Measurements from ENCODE around the gene CAV3. TPM values are rescaled to one million over a fixed set of nuclear protein-coding genes. Genes with fewer than 3 reads are reported as not detected.

Gene CAV3
- total and polyA plus RNA-seq, 2 donors (not counting 3 experiments of a cell fraction or from before 2014, with no cell fraction given) = not detected

GRCh38 chr3:8702560-8702959 is 31.0 kb upstream of the CAV3 start:
- peak; percentile 38 to 40 for TF ChIP-seq CTCF (IDR thresholded peaks at IDR 0.05; ENCODE audit: extremely low read depth in 1 of 2, insufficient read depth in 1 of 2, low read depth in 1 of 2, low read length in 2 of 2)
- no peak for TF ChIP-seq POLR2AphosphoS5 (IDR thresholded peaks at IDR 0.05; ENCODE audit: insufficient read depth, low read depth, low read length)
- H3K9ac ChIP-seq (replicated peaks; ENCODE audit: extremely low read depth, insufficient read depth, low read length) = no peak overlapping the region
- ChIA-PET CTCF (interaction anchor here (1.4 kb wide), 1 partner anchor 67 kb away, joined by 5 read pairs; the partner anchor contains the start of gene OXTR), POLR2A (no interaction called here)
- H4K20me1 ChIP-seq (replicated peaks; ENCODE audit: control insufficient read depth, extremely low read depth, insufficient read depth, low read length) = no peaks in the 10 kb centered on the region
- DNase-seq (ENCODE audit: low read depth, low spot score) (no peak), FAIRE-seq (peak; percentile 55)
- dilution Hi-C loops (cut with MboI; ENCODE audit: extremely low pct_ligation_motif_present, low sequenced_read_pairs) = no loop called here
- no peaks in the 10 kb centered on the region for H3K79me2 ChIP-seq (ENCODE audit: control insufficient read depth, insufficient read depth, low read length)
- intact Hi-C loops (cut with micrococcal nuclease) = no loop called here
- H3K9me1 ChIP-seq (replicated peaks; ENCODE audit: control insufficient read depth, extremely low read depth, insufficient read depth, low read length) = no peaks in the 10 kb centered on the region
- H3K4me2 ChIP-seq (ENCODE audit: insufficient read depth, low read length) = no peak overlapping the region
- no peak overlapping the region for H3K27ac ChIP-seq (ENCODE audit: insufficient read depth, low read depth, low read length)
- no peaks in the 10 kb centered on the region for H3K4me1 ChIP-seq (ENCODE audit: control insufficient read depth, extremely low read depth, insufficient read depth, low read length)
- BruUV-seq (replicated peaks) = no TSS peak
- H3K27me3 ChIP-seq (ENCODE audit: control insufficient read depth in 2 of 2, insufficient read depth in 2 of 2, low read length in 2 of 2) = no peaks in the 10 kb centered on the region
- no peaks in the 10 kb centered on the region for H3K9me3 ChIP-seq (replicated peaks; ENCODE audit: control insufficient read depth, insufficient read depth, low read length)
- H2AFZ ChIP-seq (ENCODE audit: low read depth, low read length) = no peak overlapping the region
- no peak overlapping the region for H3K4me3 ChIP-seq (replicated peaks in 1 of 3; ENCODE audit: insufficient read depth in 1 of 3, low read depth in 1 of 3, low read length in 3 of 3)
- no peaks in the 10 kb centered on the region for H3K36me3 ChIP-seq (ENCODE audit: control insufficient read depth in 2 of 2, extremely low read depth in 1 of 2, insufficient read depth in 2 of 2, low read length in 2 of 2)

GRCh38 chr3:8705575-8705974 is 28.0 kb upstream of the CAV3 start:
- no peak for TF ChIP-seq CTCF (IDR thresholded peaks at IDR 0.05; ENCODE audit: extremely low read depth in 1 of 2, insufficient read depth in 1 of 2, low read depth in 1 of 2, low read length in 2 of 2)
- no peak for TF ChIP-seq EZH2 (IDR thresholded peaks at IDR 0.05; ENCODE audit: borderline replicate concordance, low read depth, low read length, severe bottlenecking)
- TF ChIP-seq MAX (IDR thresholded peaks at IDR 0.05; ENCODE audit: insufficient read depth, insufficient read length) = no peak
- TF ChIP-seq JUN (IDR thresholded peaks at IDR 0.05; ENCODE audit: borderline replicate concordance, insufficient read depth, insufficient read length, low read depth) = no peak
- no peak for TF ChIP-seq FOS (IDR thresholded peaks at IDR 0.05; ENCODE audit: borderline replicate concordance, insufficient read depth, low read length)
- no peak for TF ChIP-seq POLR2AphosphoS5 (IDR thresholded peaks at IDR 0.05; ENCODE audit: insufficient read depth, low read depth, low read length)
- TF ChIP-seq GATA2 (IDR thresholded peaks at IDR 0.05; ENCODE audit: insufficient read depth, insufficient read length, low read depth, low read length) = no peak
- no peak for TF ChIP-seq MYC (IDR thresholded peaks at IDR 0.05; ENCODE audit: low read depth, low read length)
- no peak for TF ChIP-seq POLR2A (IDR thresholded peaks at IDR 0.05; ENCODE audit: low read depth, low read length)
- Histone ChIP-seq H3K4me2 (ENCODE audit: insufficient read depth, low read length) (no peak overlapping the region), H3K9me1 (replicated peaks; ENCODE audit: control insufficient read depth, extremely low read depth, insufficient read depth, low read length) (no peaks in the 10 kb centered on the region), H3K27me3 (ENCODE audit: control insufficient read depth in 2 of 2, insufficient read depth in 2 of 2, low read length in 2 of 2) (no peaks in the 10 kb centered on the region), H3K9me3 (replicated peaks; ENCODE audit: control insufficient read depth, insufficient read depth, low read length) (no peaks in the 10 kb centered on the region), H3K9ac (replicated peaks; ENCODE audit: extremely low read depth, insufficient read depth, low read length) (no peak overlapping the region), H3K4me3 (replicated peaks in 1 of 3; ENCODE audit: insufficient read depth in 1 of 3, low read depth in 1 of 3, low read length in 3 of 3) (no peak overlapping the region), H3K36me3 (ENCODE audit: control insufficient read depth in 2 of 2, extremely low read depth in 1 of 2, insufficient read depth in 2 of 2, low read length in 2 of 2) (no peaks in the 10 kb centered on the region), H3K27ac (ENCODE audit: insufficient read depth, low read depth, low read length) (no peak overlapping the region), H3K79me2 (ENCODE audit: control insufficient read depth, insufficient read depth, low read length) (no peaks in the 10 kb centered on the region), H3K4me1 (ENCODE audit: control insufficient read depth, extremely low read depth, insufficient read depth, low read length) (no peaks in the 10 kb centered on the region), H4K20me1 (replicated peaks; ENCODE audit: control insufficient read depth, extremely low read depth, insufficient read depth, low read length) (no peaks in the 10 kb centered on the region), H2AFZ (ENCODE audit: low read depth, low read length) (no peak overlapping the region)
- CTCF ChIA-PET = interaction anchor here (0.7 to 2.5 kb wide), 3 partner anchors 9 to 386 kb away, joined by 3 to 7 read pairs (median 3); no protein-coding TSS in a partner anchor
- no TSS peak for BruUV-seq (replicated peaks)
- dilution Hi-C loops (cut with MboI; ENCODE audit: extremely low pct_ligation_motif_present, low sequenced_read_pairs) = no loop called here
- no peak for FAIRE-seq
- DNase-seq (ENCODE audit: low read depth, low spot score) = no peak
- POLR2A ChIA-PET = no interaction called here
- intact Hi-C loops (cut with micrococcal nuclease) = no loop called here
